GM12878 (cell line): ENCODE data around the gene PCAT6. TPM values are rescaled to one million over a fixed set of nuclear protein-coding genes. Genes with fewer than 3 reads are reported as not detected.

Source experiments
- ATF7 ChIP-seq: fragments of 450-650 bp; IDR thresholded peaks from 2 replicates; pipeline ENCODE4 v1.6.1; 2016; ENCODE audit warnings: low read depth, mild to moderate bottlenecking
- BHLHE40 ChIP-seq, 2 experiments: fragments of 450-650 bp in 1 of 2; IDR thresholded peaks; 2 replicates each; pipeline ENCODE4 v1.6.1; 2011 to 2017; ENCODE audit warnings: low read depth in 2 of 2, borderline replicate concordance in 1 of 2, improper control_type of control experiment in 1 of 2, low read length in 1 of 2, mild to moderate bottlenecking in 1 of 2
- BMI1 ChIP-seq: fragments of 450-650 bp; IDR thresholded peaks from 2 replicates; pipeline ENCODE4 v1.6.1; 2016; ENCODE audit warnings: mild to moderate bottlenecking, moderate library complexity, borderline replicate concordance
- CBX3 ChIP-seq: fragments of 200-600 bp; sonication (generic); IDR thresholded peaks from 2 replicates; pipeline ENCODE4 v1.6.1; 2016; ENCODE audit warnings: low read depth, borderline replicate concordance
- CREB1 ChIP-seq: IDR thresholded peaks from 2 replicates; pipeline ENCODE4 v1.6.1; 2012; ENCODE audit warnings: low read depth, mild to moderate bottlenecking, inconsistent platforms
- DPF2 ChIP-seq: fragments of 450-650 bp; IDR thresholded peaks from 2 replicates; pipeline ENCODE4 v1.6.1; 2017; ENCODE audit warnings: mild to moderate bottlenecking
- EZH2 ChIP-seq: IDR thresholded peaks from 2 replicates; pipeline ENCODE4 v1.6.1; 2012; ENCODE audit warnings: low read depth, mild to moderate bottlenecking, control low read depth, inconsistent platforms, low read length, borderline replicate concordance; ENCODE audit not compliant: control insufficient read depth
- FOXK2 ChIP-seq: fragments of 450-650 bp; IDR thresholded peaks from 2 replicates; pipeline ENCODE4 v1.6.1; 2017; ENCODE audit warnings: mild to moderate bottlenecking, moderate library complexity
- GATAD2B ChIP-seq: fragments of 450-650 bp; conservative IDR thresholded peaks from 2 replicates; pipeline ENCODE4 v1.6.1; 2017; ENCODE audit warnings: low read depth, mild to moderate bottlenecking, moderate library complexity
- JUND ChIP-seq: IDR thresholded peaks from 2 replicates; pipeline ENCODE4 v1.6.1; 2012; ENCODE audit warnings: low read depth, mild to moderate bottlenecking, low read length, improper control_type of control experiment, moderate library complexity
- KAT2A ChIP-seq: conservative IDR thresholded peaks from 2 replicates; pipeline ENCODE4 v1.6.1; 2011; ENCODE audit warnings: low read depth, low read length; ENCODE audit not compliant: control insufficient read depth
- MAX ChIP-seq: IDR thresholded peaks from 2 replicates; pipeline ENCODE4 v1.6.1; 2012; ENCODE audit warnings: low read depth, low read length, improper control_type of control experiment
- MYB ChIP-seq: fragments of 150-350 bp; IDR thresholded peaks from 2 replicates; pipeline ENCODE4 v1.6.1; 2014; ENCODE audit warnings: mild to moderate bottlenecking, low read depth, low read length, borderline replicate concordance
- NR2C1 ChIP-seq: fragments of 450-650 bp; IDR thresholded peaks from 2 replicates; pipeline ENCODE4 v1.6.1; 2017; ENCODE audit warnings: antibody characterized with exemption, mild to moderate bottlenecking, moderate library complexity
- NR2F1 ChIP-seq: fragments of 450-650 bp; conservative IDR thresholded peaks from 2 replicates; pipeline ENCODE4 v1.6.1; 2017; ENCODE audit warnings: mild to moderate bottlenecking
- POLR2AphosphoS2 ChIP-seq: IDR thresholded peaks from 2 replicates; pipeline ENCODE4 v1.6.1; 2011; ENCODE audit warnings: low read depth, mild to moderate bottlenecking, low read length, improper control_type of control experiment, moderate library complexity
- PRDM15 ChIP-seq: fragments of 450-650 bp; formaldehyde crosslinking; IDR thresholded peaks from 2 replicates; pipeline ENCODE4 v1.4.0; 2020; ENCODE audit warnings: mild to moderate bottlenecking, moderate library complexity
- RAD51 ChIP-seq: fragments of 450-650 bp; IDR thresholded peaks from 2 replicates; pipeline ENCODE4 v1.6.1; 2016; ENCODE audit warnings: moderate library complexity, mild to moderate bottlenecking, inconsistent platforms
- RELB ChIP-seq: fragments of 450-650 bp; IDR thresholded peaks from 2 replicates; pipeline ENCODE4 v1.6.1; 2017; ENCODE audit warnings: low read depth, mild to moderate bottlenecking, moderate library complexity
- SIN3A ChIP-seq: IDR thresholded peaks from 2 replicates; pipeline ENCODE4 v1.6.1; 2012; ENCODE audit warnings: low read depth, low read length, improper control_type of control experiment
- SP1 ChIP-seq: IDR thresholded peaks from one replicate; pipeline ENCODE4 v1.6.1; 2011; ENCODE audit warnings: low read depth, low read length
- SPI1 ChIP-seq: IDR thresholded peaks from 2 replicates; pipeline ENCODE4 v1.6.1; 2011; ENCODE audit warnings: low read depth, mild to moderate bottlenecking, low read length, moderate library complexity, borderline replicate concordance; ENCODE audit not compliant: insufficient read depth
- STAT3 ChIP-seq: IDR thresholded peaks from 2 replicates; pipeline ENCODE4 v1.6.1; 2011; ENCODE audit warnings: low read depth, low read length, improper control_type of control experiment
- YY1 ChIP-seq: IDR thresholded peaks from 2 replicates; pipeline ENCODE4 v1.6.1; 2011; ENCODE audit warnings: low read depth, mild to moderate bottlenecking, low read length
- ZNF217 ChIP-seq: fragments of 450-650 bp; IDR thresholded peaks from 2 replicates; pipeline ENCODE4 v1.6.1; 2017; ENCODE audit warnings: antibody characterized with exemption, mild to moderate bottlenecking
- ZNF384 ChIP-seq: IDR thresholded peaks from 2 replicates; pipeline ENCODE4 v1.6.1; 2012; ENCODE audit warnings: low read depth, mild to moderate bottlenecking, low read length, improper control_type of control experiment, borderline replicate concordance
- ZNF622 ChIP-seq: fragments of 450-650 bp; IDR thresholded peaks from 2 replicates; pipeline ENCODE4 v1.6.1; 2017; ENCODE audit warnings: mild to moderate bottlenecking, inconsistent platforms
- polyA plus RNA-seq, 11 experiments: library from polyadenylated mRNA; depleted of rRNA in 4 of 11; unstranded in 6 of 11; stranded (reverse) in 5 of 11; fragments of >200 nt; fragmentation: Nextera tagmentation in 4 of 11; fragmentation: Illumina TruSeq in 1 of 11; extraction: Ambion mirVana in 4 of 11; extraction: Trizol in 1 of 11; gene quantifications; 1 replicate in 1 of 11; 2 replicates in 10 of 11; pipeline versions ENCODE4 v1.2.1 to v1.2.3, GENCODE V29; 2011 to 2016; ENCODE audit warnings: inconsistent platforms in 2 of 11, missing spikeins in 2 of 11, low read depth in 1 of 11
- total RNA-seq, 4 experiments: library from RNA; depleted of rRNA in 3 of 4; stranded (reverse); fragments of >200 nt in 3 of 4; fragmentation: Illumina TruSeq in 1 of 4; extraction: Trizol in 1 of 4; gene quantifications; 2 replicates each; pipeline versions ENCODE4 v1.2.1 to v1.2.3, GENCODE V29; 2013 to 2021

Gene PCAT6
- total and polyA plus RNA-seq, 10 of the 15 experiments (the other 5 are each of a cell fraction or from before 2014, with no cell fraction given): 0.16 to 0.83 (median 0.48) TPM; not detected in 4

- TF ChIP-seq RAD51: 0 out of 2 replicates have a peak, but pooled peaks have one; percentile 34
- no peak for TF ChIP-seq KAT2A
- no peak for TF ChIP-seq ZNF217
- peak; percentile 49 for TF ChIP-seq SP1
- peak; percentile 66; the same call in 1 of the 2 replicates for TF ChIP-seq DPF2
- TF ChIP-seq NR2C1: no peak
- no peak for TF ChIP-seq STAT3
- peak; percentile 81 for TF ChIP-seq MAX
- no peak for TF ChIP-seq MYB
- TF ChIP-seq RELB: peak; percentile 87
- TF ChIP-seq JUND: 0 out of 2 replicates have a peak, but pooled peaks have one; percentile 56
- TF ChIP-seq ZNF384: no peak
- TF ChIP-seq FOXK2: peak; percentile 93
- no peak for TF ChIP-seq CBX3
- peak in 1 of 2 experiments; percentile 47; a peak in 2 of 4 replicates for TF ChIP-seq BHLHE40 (IDR thresholded peaks at IDR 0.05; ENCODE audit: borderline replicate concordance in 1 of 2, low read depth in 2 of 2, low read length in 1 of 2)
- peak; percentile 79 for TF ChIP-seq POLR2AphosphoS2
- 0 out of 2 replicates have a peak, but pooled peaks have one; percentile 44 for TF ChIP-seq GATAD2B
- no peak for TF ChIP-seq EZH2
- no peak for TF ChIP-seq PRDM15 (CRISPR knock-in tag)
- TF ChIP-seq NR2F1: peak; percentile 63; the same call in 1 of the 2 replicates
- no peak for TF ChIP-seq BMI1
- TF ChIP-seq ZNF622: no peak
- peak; percentile 51 for TF ChIP-seq ATF7
- TF ChIP-seq SPI1: no peak
- peak; percentile 64; the same call in 1 of the 2 replicates for TF ChIP-seq YY1
- TF ChIP-seq CREB1: peak; percentile 88
- peak; percentile 100 for TF ChIP-seq SIN3A
Observed at GRCh38 chr1:202810615-202811295, at the start of gene PCAT6 (continued).
